ENCODE data around the gene EPHA6. TPM values are rescaled to one million over a fixed set of nuclear protein-coding genes. Genes with fewer than 3 reads are reported as not detected.

The EPHA6 gene
- total and polyA plus RNA-seq, 10 of the 15 experiments (the other 5 are each of a cell fraction or from before 2014, with no cell fraction given), result not detected

GRCh38 chr3:97291901-97292300 is 477.5 kb downstream of the EPHA6 start:
- ChIA-PET SMC1A (ENCODE audit: uncharacterized antibody, unreplicated experiment) (no interaction called here), CTCF (interaction anchor here (1.2 kb wide), 1 partner anchor 15 kb away, joined by 4 read pairs; no protein-coding TSS in a partner anchor), RAD21 (ENCODE audit: unreplicated experiment) (no interaction called here), POLR2A (no interaction called here)
- WGBS (ENCODE audit: insufficient coverage, insufficient replicate concordance, low lambda C conversion rate, missing lambda C conversion rate), result 52% methylated on average over 13 of the region's 13 CpGs
- no TSS peak for BruUV-seq (replicated peaks)
- no peak overlapping the region for H2AFZ ChIP-seq (ENCODE audit: control insufficient read depth, low read depth, low read length)
- no peak overlapping the region for H3K27ac ChIP-seq (ENCODE audit: control insufficient read depth, insufficient read depth)
- no peak overlapping the region for H3K4me3 ChIP-seq
- no peak overlapping the region for H3K9ac ChIP-seq (ENCODE audit: control insufficient read depth, insufficient read depth, low read length)
- no peaks in the 10 kb centered on the region for H3K36me3 ChIP-seq (ENCODE audit: control insufficient read depth in 2 of 2, insufficient read depth in 2 of 2, low read length in 1 of 2)
- no peaks in the 10 kb centered on the region for H4K20me1 ChIP-seq (ENCODE audit: control insufficient read depth, insufficient read depth)
- FAIRE-seq (no peak), ATAC-seq (no peak), DNase-seq (ENCODE audit: low read depth, low spot score) (no peak)
- no peaks in the 10 kb centered on the region for H3K79me2 ChIP-seq (ENCODE audit: control insufficient read depth, insufficient read depth, low read length)
- H3K9me3 ChIP-seq (replicated peaks; ENCODE audit: control insufficient read depth, insufficient read depth, low read length), result no peaks in the 10 kb centered on the region
- H3K4me2 ChIP-seq (ENCODE audit: control insufficient read depth, insufficient read depth), result no peak overlapping the region
- intact Hi-C loops (cut with micrococcal nuclease; ENCODE audit: unreplicated experiment), result no loop called here
- in situ Hi-C loops (cut with MboI), result no loop called here
- H3K4me1 ChIP-seq (ENCODE audit: control insufficient read depth, insufficient read depth, low read length), result no peaks in the 10 kb centered on the region
- no peaks in the 10 kb centered on the region for H3K27me3 ChIP-seq (replicated peaks in 1 of 2; ENCODE audit: control insufficient read depth in 2 of 2, insufficient read depth in 2 of 2, low read length in 1 of 2)
- TF ChIP-seq ZNF384 (IDR thresholded peaks at IDR 0.05; ENCODE audit: borderline replicate concordance, low read depth, low read length) (no peak), RFX5 (IDR thresholded peaks at IDR 0.05; ENCODE audit: low read depth, low read length) (no peak), CHD2 (IDR thresholded peaks at IDR 0.05; ENCODE audit: borderline replicate concordance, low read depth, low read length) (no peak), RELA (IDR thresholded peaks at IDR 0.05; ENCODE audit: borderline replicate concordance, partially characterized antibody) (no peak), BACH1 (IDR thresholded peaks at IDR 0.05; ENCODE audit: borderline replicate concordance) (no peak), SUPT20H (IDR thresholded peaks at IDR 0.05; ENCODE audit: borderline replicate concordance, control insufficient read depth, low read depth, low read length) (no peak), BCL11A (IDR thresholded peaks at IDR 0.05; ENCODE audit: low read depth, low read length) (no peak), DPF2 (IDR thresholded peaks at IDR 0.05) (no peak), CBX5 (IDR thresholded peaks at IDR 0.05; ENCODE audit: low read depth) (no peak), CREM (IDR thresholded peaks at IDR 0.05; ENCODE audit: low read depth) (no peak), CREB1 (IDR thresholded peaks at IDR 0.05; ENCODE audit: low read depth) (no peak), TCF12 (IDR thresholded peaks at IDR 0.05; ENCODE audit: low read depth, low read length) (no peak)

Measured in GM12878 (cell line).